Activated CD4-positive, alpha-beta memory T cell treated with anti-CD3 and anti-CD28 coated beads, Interleukin-2, amount 10 ng/mL, durations not matched to agents 7 days and 5 days (primary cell): ENCODE data around the gene IZUMO4. TPM values are rescaled to one million over a fixed set of nuclear protein-coding genes. Genes with fewer than 3 reads are reported as not detected.

Experiments
- CTCF ChIA-PET: fragments of 350-600 bp; sonication (Branson Sonifier 250); formaldehyde crosslinking; loops from one replicate; lab custom pipeline; 2021; ENCODE audit warnings: antibody characterized with exemption, inconsistent platforms; lab: Charles Lee
- POLR2A ChIA-PET: fragments of 350-600 bp; sonication (Branson Sonifier 250); formaldehyde crosslinking; loops from one replicate; lab custom pipeline; 2021; ENCODE audit warnings: antibody characterized with exemption; lab: Charles Lee
- DNase-seq: peaks from one replicate; pipeline ENCODE4 v3.0.0-alpha.2; 2020
- H3K27ac Mint-ChIP-seq: one replicate; pipeline ENCODE4 v1.8.0; 2021; ENCODE audit warnings: mild to moderate bottlenecking, mixed read lengths
- H3K27me3 Mint-ChIP-seq: one replicate; pipeline ENCODE4 v1.8.0; 2021; ENCODE audit warnings: mixed read lengths
- H3K36me3 Mint-ChIP-seq: one replicate; pipeline ENCODE4 v1.8.0; 2021; ENCODE audit warnings: low read depth, mixed read lengths
- H3K4me1 Mint-ChIP-seq: one replicate; pipeline ENCODE4 v1.8.0; 2021; ENCODE audit warnings: mixed read lengths
- H3K4me3 Mint-ChIP-seq: one replicate; pipeline ENCODE4 v1.8.0; 2021; ENCODE audit warnings: mild to moderate bottlenecking, mixed read lengths
- H3K9me3 Mint-ChIP-seq: one replicate; pipeline ENCODE4 v1.8.0; 2021; ENCODE audit warnings: mixed read lengths
- total RNA-seq, 2 experiments: library from RNA; stranded (reverse); gene quantifications; one replicate each; pipeline ENCODE4 v1.2.3, GENCODE V29; 2021

The IZUMO4 gene
- total RNA-seq, 2 experiments from 2014 or later, result 10.3 to 10.5 TPM

DNA sequence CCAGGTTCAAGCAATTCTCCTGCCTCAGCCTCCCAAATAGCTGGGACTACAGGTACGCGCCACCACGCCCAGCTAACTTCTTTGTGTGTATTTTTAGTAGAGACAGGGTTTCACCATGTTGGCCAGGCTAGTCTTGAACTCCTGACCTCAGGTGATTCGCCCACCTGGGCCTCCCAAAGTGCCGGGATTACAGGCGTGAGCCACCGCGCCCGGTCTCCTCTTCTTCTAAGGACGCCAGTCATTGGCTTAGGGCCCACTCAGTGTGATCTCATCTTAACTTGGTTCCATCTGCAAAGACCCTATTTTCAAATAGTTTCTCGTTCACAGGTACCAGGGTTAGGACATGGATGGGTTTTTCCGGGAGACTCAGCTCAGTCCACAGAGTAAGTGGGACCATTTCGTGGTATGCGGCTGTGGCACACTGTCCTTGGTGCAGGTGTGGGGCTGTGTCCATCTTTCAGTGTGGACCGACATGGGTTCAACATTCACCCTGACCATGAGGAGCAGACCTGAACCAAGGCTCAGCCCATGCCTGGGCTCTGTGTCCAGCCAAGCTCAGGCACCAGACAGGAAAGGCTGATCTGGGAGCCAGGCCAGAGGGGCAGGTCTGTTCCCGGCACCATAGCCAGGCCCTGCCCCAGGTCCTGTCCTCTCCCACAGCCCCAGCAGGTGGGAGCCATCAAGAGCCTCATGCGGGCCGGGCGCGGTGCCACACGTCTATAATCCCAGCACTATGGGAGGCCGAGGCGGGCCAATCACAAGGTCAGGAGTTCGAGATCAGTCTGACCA is 42.9 kb upstream of the IZUMO4 start:
- peaks cover 57% of the 10 kb centered on the region for H3K4me1 Mint-ChIP-seq
- POLR2A ChIA-PET, result interaction anchor here (0.6 to 3.2 kb wide), 7 partner anchors 10 to 42 kb away, joined by 3 to 33 read pairs (median 10); partner anchors contain the start of gene MOB3A
- H3K27ac Mint-ChIP-seq, result peak overlapping the region; percentile 54
- H3K36me3 Mint-ChIP-seq, result peaks cover 10% of the 10 kb centered on the region
- H3K9me3 Mint-ChIP-seq, result no peaks in the 10 kb centered on the region
- CTCF ChIA-PET, result interaction anchor here (0.6 kb wide), 1 partner anchor 124 kb away, joined by 3 read pairs; no protein-coding TSS in a partner anchor
- no peak for DNase-seq
- no peaks in the 10 kb centered on the region for H3K27me3 Mint-ChIP-seq
- H3K4me3 Mint-ChIP-seq, result no peak overlapping the region

DNA sequence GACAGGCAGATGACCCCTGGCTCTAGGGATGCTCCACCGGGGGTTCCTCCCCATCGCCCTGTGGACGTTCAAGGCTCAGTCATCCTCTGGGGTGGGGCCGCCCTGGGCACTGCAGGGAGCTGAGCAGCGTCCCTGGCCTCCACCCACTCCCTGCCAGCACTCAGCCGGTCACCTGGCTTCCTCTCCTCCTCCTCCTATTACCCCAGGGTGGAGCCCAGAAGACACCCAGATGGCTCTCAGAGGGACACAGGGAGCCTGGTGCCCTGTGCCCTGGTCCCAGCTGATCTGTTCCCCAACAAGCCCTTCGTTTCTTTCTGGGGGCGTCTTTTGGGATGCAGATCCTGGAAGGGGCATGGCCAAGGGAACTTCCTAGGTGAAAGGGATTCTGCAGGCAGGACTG is 42.0 kb upstream of the IZUMO4 start:
- no peak overlapping the region for H3K4me3 Mint-ChIP-seq
- H3K36me3 Mint-ChIP-seq, result peaks cover 2% of the 10 kb centered on the region
- CTCF ChIA-PET, result no interaction called here
- DNase-seq, result no peak
- peak overlapping the region; percentile 82 for H3K27ac Mint-ChIP-seq
- H3K9me3 Mint-ChIP-seq, result no peaks in the 10 kb centered on the region
- peaks cover 51% of the 10 kb centered on the region for H3K4me1 Mint-ChIP-seq
- POLR2A ChIA-PET, result interaction anchor here (0.6 to 0.8 kb wide), 3 partner anchors 11 to 12 kb away, joined by 3 to 5 read pairs (median 3); no protein-coding TSS in a partner anchor
- H3K27me3 Mint-ChIP-seq, result no peaks in the 10 kb centered on the region

DNA sequence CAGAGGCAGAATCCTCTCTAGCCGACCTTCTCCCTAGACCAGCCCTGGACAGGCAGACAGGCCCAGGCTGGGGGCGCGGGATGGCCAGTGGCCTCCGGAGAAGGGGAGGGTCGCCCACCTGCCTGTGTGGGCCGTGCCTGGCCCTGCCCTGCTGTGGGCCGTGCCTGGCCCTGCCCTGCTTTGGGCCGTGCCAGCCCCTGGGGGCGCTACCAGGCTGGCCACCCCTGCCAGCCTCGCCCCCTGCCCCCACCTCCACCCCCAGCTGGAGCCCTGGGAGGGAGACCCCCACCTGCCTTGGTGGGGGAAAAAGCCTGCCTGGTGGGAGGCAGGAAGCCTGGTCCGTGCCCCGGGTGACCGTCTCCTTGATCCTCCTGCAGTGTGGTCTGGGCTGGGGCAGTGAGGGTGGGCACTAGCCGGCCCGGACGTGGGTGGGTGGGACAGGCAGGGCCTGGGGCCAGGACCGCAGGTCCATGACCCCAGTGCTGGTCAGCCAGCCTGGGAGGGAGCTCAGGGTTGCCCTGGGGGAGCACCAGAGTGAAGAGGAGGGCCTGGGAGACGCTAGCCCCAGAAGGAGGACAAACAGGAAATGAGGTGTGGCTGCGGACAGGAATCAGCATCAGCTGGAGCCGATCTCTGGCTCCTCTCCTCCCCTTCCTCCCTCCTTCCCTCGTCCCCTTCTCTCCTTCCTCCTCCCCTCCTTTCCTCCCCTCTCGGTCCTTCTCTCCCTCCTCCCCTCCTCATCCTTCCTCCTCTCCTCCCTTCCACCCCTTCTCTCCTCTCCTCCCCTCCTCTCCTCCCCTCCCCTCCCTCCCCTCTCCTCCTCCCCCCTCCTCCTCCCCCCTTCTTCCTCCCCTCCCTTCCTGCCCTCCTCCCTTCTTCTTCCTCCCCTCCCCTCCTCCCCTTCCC is 40.5 kb upstream of the IZUMO4 start:
- ChIA-PET CTCF (interaction anchor here (0.6 kb wide), 1 partner anchor 24 kb away, joined by 3 read pairs; no protein-coding TSS in a partner anchor), POLR2A (interaction anchor here (0.9 to 1.7 kb wide), 3 partner anchors 14 to 28 kb away, joined by 3 to 7 read pairs (median 7); no protein-coding TSS in a partner anchor)
- H3K9me3 Mint-ChIP-seq, result no peaks in the 10 kb centered on the region
- peaks cover 2% of the 10 kb centered on the region for H3K36me3 Mint-ChIP-seq
- H3K27me3 Mint-ChIP-seq, result no peaks in the 10 kb centered on the region
- peaks cover 60% of the 10 kb centered on the region for H3K4me1 Mint-ChIP-seq
- H3K27ac Mint-ChIP-seq, result peak overlapping the region; percentile 91
- peak overlapping the region; percentile 73 for H3K4me3 Mint-ChIP-seq
- peak; percentile 59 for DNase-seq

GRCh38 chr19:2056837-2057192 is 39.9 kb upstream of the IZUMO4 start:
- Mint-ChIP-seq H3K4me3 (peak overlapping the region; percentile 73), H3K4me1 (peaks cover 58% of the 10 kb centered on the region), H3K9me3 (no peaks in the 10 kb centered on the region), H3K27ac (peak overlapping the region; percentile 78), H3K36me3 (peaks cover 2% of the 10 kb centered on the region), H3K27me3 (no peaks in the 10 kb centered on the region)
- ChIA-PET CTCF (no interaction called here), POLR2A (interaction anchor here (1.5 to 1.7 kb wide), 2 partner anchors 15 to 27 kb away, joined by 7 read pairs; no protein-coding TSS in a partner anchor)
- DNase-seq, result no peak

DNA sequence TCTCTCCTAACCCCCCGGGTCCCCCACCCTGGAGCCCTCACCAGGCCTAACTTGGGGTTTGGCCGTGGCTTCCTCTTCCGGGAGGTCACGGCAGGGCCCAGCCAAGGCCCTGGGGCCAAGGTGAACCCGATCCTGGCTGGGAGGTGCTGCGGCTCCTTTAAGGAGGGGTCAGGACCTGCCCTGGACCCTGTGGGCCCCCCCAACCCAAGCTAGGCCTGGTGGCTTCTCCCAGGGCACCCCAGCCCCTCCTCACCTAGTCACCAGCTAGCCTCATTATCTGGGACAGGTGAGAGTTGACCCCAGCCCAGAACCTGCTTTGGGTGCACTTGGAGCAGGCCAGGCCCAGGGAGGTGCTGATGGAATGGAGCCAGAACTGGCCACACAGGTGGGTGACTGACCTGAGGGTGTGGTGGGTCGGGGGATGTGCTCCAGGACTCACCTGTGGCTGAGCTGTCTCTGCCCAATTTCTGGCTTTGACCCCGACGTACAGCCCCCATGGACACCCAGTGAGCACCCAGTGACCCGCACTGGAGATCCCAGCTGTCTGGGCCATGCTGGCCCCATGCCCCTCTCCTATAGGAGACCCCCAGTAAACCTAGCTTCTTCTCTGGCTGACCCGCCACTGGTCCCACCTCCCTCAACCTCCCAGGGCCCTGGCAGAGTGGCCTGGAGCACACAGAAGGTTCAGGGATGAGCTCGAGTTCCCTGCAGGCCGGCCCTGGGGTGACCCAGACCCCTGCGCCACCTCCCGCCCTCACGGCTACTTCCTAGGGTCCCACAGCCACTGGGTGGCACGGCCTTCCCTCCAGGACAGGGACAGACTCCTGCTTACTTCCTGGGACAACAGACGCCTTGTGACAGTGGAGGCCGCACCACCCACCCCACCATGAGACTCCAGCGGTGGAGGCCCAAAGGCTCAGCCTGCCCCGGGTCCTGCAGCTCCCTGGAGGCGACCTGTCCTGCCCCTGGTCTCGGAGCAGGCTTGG is 38.9 kb upstream of the IZUMO4 start:
- no peak overlapping the region for H3K4me3 Mint-ChIP-seq
- H3K4me1 Mint-ChIP-seq, result peaks cover 56% of the 10 kb centered on the region
- H3K9me3 Mint-ChIP-seq, result no peaks in the 10 kb centered on the region
- ChIA-PET POLR2A (interaction anchor here (0.8 to 1.5 kb wide), 3 partner anchors 9 to 37 kb away, joined by 3 to 4 read pairs (median 3); no protein-coding TSS in a partner anchor), CTCF (interaction anchor here (1.2 kb wide), 1 partner anchor 128 kb away, joined by 7 read pairs; no protein-coding TSS in a partner anchor)
- DNase-seq, result no peak
- H3K36me3 Mint-ChIP-seq, result peaks cover 2% of the 10 kb centered on the region
- H3K27me3 Mint-ChIP-seq, result no peaks in the 10 kb centered on the region
- peak overlapping the region; percentile 78 for H3K27ac Mint-ChIP-seq

DNA sequence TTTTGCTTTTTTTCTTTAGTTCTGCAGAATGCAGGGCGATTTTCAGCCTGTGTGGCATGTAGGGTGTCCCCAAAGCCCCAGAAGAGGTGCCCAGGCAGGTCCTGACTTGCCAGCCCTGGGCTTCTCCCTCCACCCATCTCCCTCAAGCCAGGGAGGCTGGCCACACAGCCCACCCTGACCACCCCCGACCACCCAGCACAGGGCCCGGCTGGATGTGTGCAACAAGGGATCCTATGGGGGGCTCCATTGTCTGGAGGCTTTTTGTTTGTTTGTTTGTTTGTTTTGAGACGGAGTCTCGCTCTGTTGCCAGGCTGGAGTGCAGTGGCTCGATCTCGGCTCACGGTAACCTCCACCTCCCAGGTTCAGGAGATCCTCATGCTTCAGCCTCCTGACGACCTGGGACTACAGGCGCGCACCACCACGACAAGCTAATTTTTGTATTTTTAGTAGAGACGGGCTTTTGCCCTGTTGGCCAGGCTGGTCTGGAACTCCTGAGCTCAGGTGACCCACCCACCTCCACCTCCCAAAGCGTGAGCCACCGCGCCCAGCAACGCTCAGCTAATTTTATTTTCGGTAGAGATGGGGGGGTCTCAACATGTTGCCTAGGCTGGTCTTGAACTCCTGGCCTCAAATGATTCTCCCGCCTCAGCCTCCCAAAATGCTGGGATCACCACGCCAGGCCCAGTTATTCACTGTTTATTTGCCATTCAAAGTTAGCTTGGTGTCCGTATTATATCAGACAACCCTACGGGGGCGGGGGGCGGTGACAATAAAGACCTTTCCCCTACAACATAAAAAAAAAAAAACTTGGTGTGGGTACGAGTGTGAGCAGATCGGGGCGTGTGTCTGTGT is 37.9 kb upstream of the IZUMO4 start:
- Mint-ChIP-seq H3K4me3 (peak overlapping the region; percentile 44), H3K27ac (peak overlapping the region; percentile 72), H3K4me1 (peaks cover 54% of the 10 kb centered on the region), H3K27me3 (no peaks in the 10 kb centered on the region), H3K9me3 (no peaks in the 10 kb centered on the region), H3K36me3 (peaks cover 2% of the 10 kb centered on the region)
- POLR2A ChIA-PET, result interaction anchor here (0.8 to 1.5 kb wide), 3 partner anchors 9 to 36 kb away, joined by 3 to 4 read pairs (median 4); no protein-coding TSS in a partner anchor
- no peak for DNase-seq
- CTCF ChIA-PET, result interaction anchor here (1.2 kb wide), 1 partner anchor 129 kb away, joined by 7 read pairs; no protein-coding TSS in a partner anchor

DNA sequence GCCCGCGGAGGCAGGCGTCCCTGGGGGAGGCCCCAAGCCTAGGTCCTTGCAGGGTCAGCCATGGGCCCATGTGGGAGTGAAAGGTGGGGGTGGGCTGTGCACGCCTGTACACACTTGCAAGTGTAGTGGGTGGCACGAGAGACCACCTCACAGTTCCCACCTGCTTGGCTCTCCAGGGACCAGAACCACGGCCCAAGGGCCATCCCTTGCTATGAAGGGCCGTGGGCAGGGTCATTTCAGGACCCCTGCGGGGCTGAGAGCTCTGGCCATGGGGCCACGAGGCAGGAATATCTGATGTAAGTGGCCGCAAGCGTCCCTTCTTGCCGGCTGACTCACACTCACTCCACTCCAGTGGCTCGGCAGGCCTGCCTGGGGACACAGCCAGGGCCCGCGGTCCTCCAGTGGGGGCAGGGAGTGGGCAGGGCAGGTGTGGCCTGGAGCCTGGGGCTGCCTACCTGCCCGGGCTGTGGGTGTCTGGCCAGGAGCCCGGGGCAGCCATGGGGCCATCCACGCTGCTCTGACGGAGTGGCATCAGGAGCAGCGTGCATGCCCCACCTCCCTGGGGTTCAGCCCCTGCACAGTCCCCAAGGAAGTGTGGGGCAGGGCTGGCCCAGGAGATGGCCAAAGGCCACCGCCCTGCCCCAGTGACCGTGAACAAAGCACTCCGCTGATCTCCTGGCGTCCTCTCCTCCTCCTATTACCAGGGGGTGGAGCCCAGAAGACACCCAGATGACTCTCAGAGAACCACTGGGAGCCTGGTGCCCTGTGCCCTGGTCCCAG is 37.1 kb upstream of the IZUMO4 start:
- CTCF ChIA-PET, result no interaction called here
- Mint-ChIP-seq H3K27me3 (no peaks in the 10 kb centered on the region), H3K36me3 (peaks cover 2% of the 10 kb centered on the region), H3K27ac (peak overlapping the region; percentile 96), H3K9me3 (no peaks in the 10 kb centered on the region), H3K4me3 (peak overlapping the region; percentile 87), H3K4me1 (peaks cover 52% of the 10 kb centered on the region)
- DNase-seq, result no peak
- POLR2A ChIA-PET, result interaction anchor here (0.9 to 4.2 kb wide), 5 partner anchors 8 to 25 kb away, joined by 3 to 35 read pairs (median 5); partner anchors contain the start of gene MKNK2

- Mint-ChIP-seq H3K4me1 (peaks cover 40% of the 10 kb centered on the region), H3K27ac (peak overlapping the region; percentile 96)
- no peak for DNase-seq
These were observed 35.7 kb upstream of the IZUMO4 start for GRCh38 chr19:2060884-2061494.

DNA sequence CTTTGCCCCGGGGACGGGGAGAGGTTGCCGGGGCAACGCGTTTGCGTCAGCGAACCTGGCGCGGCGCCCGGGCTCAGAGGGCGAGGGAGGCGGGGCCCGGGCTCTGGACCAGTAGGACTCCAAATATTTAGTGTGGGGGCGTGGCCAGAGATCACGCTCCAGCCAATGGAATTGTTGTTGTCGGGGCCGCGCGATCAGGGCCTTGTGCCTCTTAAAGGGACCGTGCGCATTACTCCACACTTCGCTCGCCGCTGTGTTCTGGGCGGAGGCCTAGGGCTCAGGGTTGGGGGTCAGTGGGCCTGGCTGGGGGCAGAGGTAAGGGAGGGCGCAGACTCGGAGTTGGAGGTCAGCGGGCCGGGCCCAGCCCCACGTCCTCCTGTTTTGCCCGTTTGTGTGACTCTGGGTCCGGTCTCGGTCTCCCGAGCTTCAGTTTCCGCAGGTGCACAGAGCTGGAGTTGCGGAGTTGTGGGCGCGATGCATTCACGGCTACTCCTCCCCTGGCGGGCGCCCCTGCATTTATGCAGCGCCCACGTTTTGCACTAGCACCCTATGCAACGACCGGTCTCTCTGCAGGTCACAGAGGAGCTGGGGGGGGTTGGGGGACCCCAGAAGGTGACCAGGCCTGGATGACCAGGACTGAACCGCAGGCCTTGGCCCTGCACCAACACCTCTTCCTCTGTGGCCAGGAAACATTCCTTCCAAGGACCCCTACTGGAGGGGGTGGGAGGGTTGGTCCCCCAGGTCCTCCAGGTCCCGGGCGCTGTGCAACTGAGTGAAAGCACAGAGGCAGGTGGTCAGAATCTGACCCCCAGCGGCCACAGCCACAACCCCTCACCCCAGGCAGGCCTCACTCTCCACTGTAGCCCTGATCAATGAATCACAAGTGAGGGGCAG is 35.0 kb upstream of the IZUMO4 start:
- no peaks in the 10 kb centered on the region for H3K9me3 Mint-ChIP-seq
- H3K4me3 Mint-ChIP-seq, result peak overlapping the region; percentile 91
- H3K27me3 Mint-ChIP-seq, result no peaks in the 10 kb centered on the region
- no peaks in the 10 kb centered on the region for H3K36me3 Mint-ChIP-seq
- peaks cover 34% of the 10 kb centered on the region for H3K4me1 Mint-ChIP-seq
- ChIA-PET POLR2A (interaction anchor here (0.6 to 4.2 kb wide), 7 partner anchors 10 to 32 kb away, joined by 3 to 35 read pairs (median 6); partner anchors contain the start of gene MKNK2), CTCF (interaction anchor here (0.7 to 2.2 kb wide), 2 partner anchors 10 to 19 kb away, joined by 3 to 8 read pairs; no protein-coding TSS in a partner anchor)
- DNase-seq, result peak; percentile 99
- peak overlapping the region; percentile 86 for H3K27ac Mint-ChIP-seq

More at GRCh38 chr19:2060884-2061494, 35.7 kb upstream of the IZUMO4 start:
- no peaks in the 10 kb centered on the region for H3K27me3 Mint-ChIP-seq
- no peaks in the 10 kb centered on the region for H3K36me3 Mint-ChIP-seq
- no peaks in the 10 kb centered on the region for H3K9me3 Mint-ChIP-seq
- peak overlapping the region; percentile 91 for H3K4me3 Mint-ChIP-seq
- ChIA-PET CTCF (interaction anchor here (0.6 to 2.2 kb wide), 2 partner anchors 9 to 1927 kb away, joined by 4 to 8 read pairs; no protein-coding TSS in a partner anchor), POLR2A (interaction anchor here (0.6 to 4.2 kb wide), 13 partner anchors 9 to 163 kb away, joined by 3 to 35 read pairs (median 3); partner anchors contain the start of gene MKNK2)
